ENCODE data around the gene NIM1K.

- TF ChIP-seq CTCF (IDR thresholded peaks at IDR 0.05) (no peak), POLR2AphosphoS5 (IDR thresholded peaks at IDR 0.05; ENCODE audit: insufficient read depth in 1 of 2, low read depth in 1 of 2) (no peak), POLR2A (IDR thresholded peaks at IDR 0.05) (no peak)
Observed at GRCh38 chr5:43203373-43203772, 11.3 kb downstream of the NIM1K start.

All from vagina (tissue), 2 donors.